Measurements from ENCODE around the gene UFD1.

DNA sequence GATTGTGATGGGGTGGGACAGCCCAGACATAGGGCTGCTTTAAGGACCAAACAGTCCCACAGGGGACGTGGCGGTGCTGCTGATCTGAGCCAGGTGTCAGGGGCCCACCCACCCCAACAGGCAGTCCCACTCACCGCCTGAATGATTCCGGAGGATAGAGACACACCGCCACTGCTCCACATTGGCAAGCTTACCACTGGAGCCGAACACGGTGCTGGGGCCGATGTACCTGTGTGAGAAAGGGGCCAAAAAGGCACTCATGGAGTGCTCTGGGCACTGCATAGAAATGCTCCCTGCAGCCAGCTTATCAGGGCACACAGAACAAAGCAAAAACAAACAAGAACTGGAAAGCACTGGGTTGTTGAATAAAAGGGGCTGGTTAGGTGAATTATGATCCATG lies 73.3 kb downstream of the UFD1 start:
- TF ChIP-seq, protein P1, sequence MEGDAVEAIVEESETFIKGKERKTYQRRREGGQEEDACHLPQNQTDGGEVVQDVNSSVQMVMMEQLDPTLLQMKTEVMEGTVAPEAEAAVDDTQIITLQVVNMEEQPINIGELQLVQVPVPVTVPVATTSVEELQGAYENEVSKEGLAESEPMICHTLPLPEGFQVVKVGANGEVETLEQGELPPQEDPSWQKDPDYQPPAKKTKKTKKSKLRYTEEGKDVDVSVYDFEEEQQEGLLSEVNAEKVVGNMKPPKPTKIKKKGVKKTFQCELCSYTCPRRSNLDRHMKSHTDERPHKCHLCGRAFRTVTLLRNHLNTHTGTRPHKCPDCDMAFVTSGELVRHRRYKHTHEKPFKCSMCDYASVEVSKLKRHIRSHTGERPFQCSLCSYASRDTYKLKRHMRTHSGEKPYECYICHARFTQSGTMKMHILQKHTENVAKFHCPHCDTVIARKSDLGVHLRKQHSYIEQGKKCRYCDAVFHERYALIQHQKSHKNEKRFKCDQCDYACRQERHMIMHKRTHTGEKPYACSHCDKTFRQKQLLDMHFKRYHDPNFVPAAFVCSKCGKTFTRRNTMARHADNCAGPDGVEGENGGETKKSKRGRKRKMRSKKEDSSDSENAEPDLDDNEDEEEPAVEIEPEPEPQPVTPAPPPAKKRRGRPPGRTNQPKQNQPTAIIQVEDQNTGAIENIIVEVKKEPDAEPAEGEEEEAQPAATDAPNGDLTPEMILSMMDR (IDR thresholded peaks at IDR 0.05) = no peak
- no peak for TF ChIP-seq EZH2 (IDR thresholded peaks at IDR 0.05)
